Dermis blood vessel endothelial cell (primary cell): Measurements from ENCODE around the gene KBTBD7. TPM values are rescaled to one million over a fixed set of nuclear protein-coding genes. Genes with fewer than 3 reads are reported as not detected.
A peak's percentile ranks its signal among the peaks of the same experiment; 100 is the strongest.

Experiments used
- DNase-seq: peaks from one replicate; pipeline ENCODE4 v3.0.0; 2010
- total RNA-seq: library from RNA; depleted of rRNA; stranded (reverse); fragments of >200 nt; gene quantifications from 2 replicates; pipeline ENCODE4 v1.2.3, GENCODE V29; 2014

Gene KBTBD7, protein sequence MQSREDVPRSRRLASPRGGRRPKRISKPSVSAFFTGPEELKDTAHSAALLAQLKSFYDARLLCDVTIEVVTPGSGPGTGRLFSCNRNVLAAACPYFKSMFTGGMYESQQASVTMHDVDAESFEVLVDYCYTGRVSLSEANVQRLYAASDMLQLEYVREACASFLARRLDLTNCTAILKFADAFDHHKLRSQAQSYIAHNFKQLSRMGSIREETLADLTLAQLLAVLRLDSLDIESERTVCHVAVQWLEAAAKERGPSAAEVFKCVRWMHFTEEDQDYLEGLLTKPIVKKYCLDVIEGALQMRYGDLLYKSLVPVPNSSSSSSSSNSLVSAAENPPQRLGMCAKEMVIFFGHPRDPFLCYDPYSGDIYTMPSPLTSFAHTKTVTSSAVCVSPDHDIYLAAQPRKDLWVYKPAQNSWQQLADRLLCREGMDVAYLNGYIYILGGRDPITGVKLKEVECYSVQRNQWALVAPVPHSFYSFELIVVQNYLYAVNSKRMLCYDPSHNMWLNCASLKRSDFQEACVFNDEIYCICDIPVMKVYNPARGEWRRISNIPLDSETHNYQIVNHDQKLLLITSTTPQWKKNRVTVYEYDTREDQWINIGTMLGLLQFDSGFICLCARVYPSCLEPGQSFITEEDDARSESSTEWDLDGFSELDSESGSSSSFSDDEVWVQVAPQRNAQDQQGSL
- 7.3 and 9.0 TPM in 2 replicates for total RNA-seq

GRCh38 chr13:41193919-41194824 lies at the start of gene KBTBD7:
KBTBD7 (minus strand) TSS chr13:41194569; CDS start chr13:41194257, 312 bp downstream.
- DNase-seq, result peak; percentile 98

GRCh38 chr13:41241626-41242025 lies 47.3 kb upstream of the KBTBD7 start:
- no peak for DNase-seq

- DNase-seq, result no peak
Measured at GRCh38 chr13:41236369-41236768, 42.0 kb upstream of the KBTBD7 start.

GRCh38 chr13:41232578-41233480 lies 38.5 kb upstream of the KBTBD7 start:
- no peak for DNase-seq

GRCh38 chr13:41231786-41232185 lies 37.4 kb upstream of the KBTBD7 start:
- peak; percentile 41 for DNase-seq

DNA sequence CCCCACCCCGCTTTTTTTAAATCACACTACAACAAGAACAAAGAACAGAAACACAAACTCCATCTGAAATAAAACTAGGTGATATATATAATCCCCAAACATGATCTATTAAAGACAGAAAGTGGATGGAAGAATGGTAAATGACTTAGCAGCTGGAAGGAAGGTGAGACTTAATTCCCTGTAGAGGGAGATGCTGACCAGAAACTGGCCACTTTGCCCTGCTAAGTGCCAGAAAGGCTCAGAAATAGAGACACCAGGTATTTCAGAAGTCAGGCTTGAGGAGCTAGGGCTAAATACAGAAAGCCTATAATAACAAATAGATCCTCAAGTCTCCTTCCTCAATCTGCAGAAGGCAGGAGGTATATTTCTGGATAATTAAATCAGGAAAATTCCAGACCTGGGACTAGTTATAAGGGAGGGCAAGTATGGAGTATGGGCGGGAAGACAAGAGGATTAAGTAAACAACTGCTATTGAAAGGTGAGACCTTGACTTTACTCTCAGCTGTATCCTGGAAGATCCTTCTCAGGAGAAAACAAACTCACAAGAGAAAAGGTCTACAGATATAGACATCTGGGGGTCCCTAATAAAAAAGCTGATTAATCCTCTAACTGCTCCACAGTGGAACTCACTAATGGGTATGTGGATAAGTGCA lies 36.8 kb upstream of the KBTBD7 start:
- no peak for DNase-seq

DNA sequence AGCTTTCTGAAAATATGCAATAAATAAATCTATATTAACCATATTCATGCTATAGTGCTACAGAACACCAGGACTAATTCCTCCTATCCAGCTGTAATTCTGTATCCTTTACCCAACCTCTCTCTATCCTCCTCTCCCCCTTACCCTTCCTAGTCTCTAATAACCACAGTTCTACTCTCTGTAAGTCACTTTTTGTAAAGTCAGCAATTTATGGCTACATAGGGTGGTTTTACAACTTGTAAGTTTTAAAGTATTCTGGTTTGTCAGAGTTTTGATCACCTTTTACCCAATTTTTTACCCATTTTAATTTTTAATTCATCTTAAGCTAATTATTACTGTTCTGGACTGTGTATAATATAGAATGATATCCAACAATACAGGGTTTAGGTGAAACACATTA lies 35.0 kb upstream of the KBTBD7 start:
- DNase-seq, result no peak

GRCh38 chr13:41224113-41225110 lies 30.0 kb upstream of the KBTBD7 start:
- DNase-seq, result no peak

- peak; percentile 79 for DNase-seq
Measured at GRCh38 chr13:41222259-41222852, 28.0 kb upstream of the KBTBD7 start.

GRCh38 chr13:41220401-41220800 lies 26.0 kb upstream of the KBTBD7 start:
- no peak for DNase-seq

DNA sequence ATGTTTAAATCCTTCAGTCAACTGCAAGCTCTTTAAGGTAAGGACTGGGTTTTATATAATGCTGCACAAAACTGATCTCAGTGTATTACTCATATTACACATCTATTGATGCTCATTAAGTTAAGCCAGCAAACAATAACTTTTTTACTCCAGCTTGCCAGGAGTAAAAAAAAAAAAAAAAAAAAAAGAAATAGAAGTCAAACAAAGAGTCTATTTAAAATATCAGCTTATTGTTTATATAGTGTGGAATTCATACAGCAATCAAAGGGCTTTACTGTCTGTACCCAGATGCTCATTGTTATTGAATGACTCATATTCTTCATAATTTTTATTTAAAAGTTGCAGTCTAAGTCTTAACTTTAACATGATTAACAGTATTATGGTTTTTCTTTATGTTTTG lies 21.8 kb upstream of the KBTBD7 start:
- DNase-seq, result peak; percentile 62

GRCh38 chr13:41213919-41214318 lies 19.6 kb upstream of the KBTBD7 start:
- DNase-seq, result no peak

DNA sequence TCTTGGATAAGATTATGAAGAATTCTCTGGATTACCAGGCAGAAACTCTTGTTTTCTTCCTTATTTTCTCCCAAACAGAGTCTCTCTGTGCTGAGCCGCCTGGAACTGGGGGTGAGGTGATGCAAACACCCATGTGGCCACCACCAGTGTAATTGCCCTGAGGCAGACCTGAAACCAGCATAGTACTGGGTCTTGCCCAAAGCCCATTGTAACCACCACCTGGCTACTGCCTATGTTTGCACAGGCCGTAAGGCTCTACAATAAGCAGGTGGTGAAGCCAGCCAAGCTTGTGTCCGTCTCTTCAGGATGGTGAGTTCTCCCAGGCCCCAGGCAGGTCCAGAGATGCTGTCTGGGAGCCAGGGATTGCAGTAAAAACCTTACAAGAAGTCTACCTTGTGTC lies 18.9 kb upstream of the KBTBD7 start:
- DNase-seq, result no peak

- DNase-seq, result no peak
Measured at GRCh38 chr13:41212881-41213280, 18.5 kb upstream of the KBTBD7 start.

GRCh38 chr13:41211062-41211461 lies 16.7 kb upstream of the KBTBD7 start:
- no peak for DNase-seq

- no peak for DNase-seq
Measured at GRCh38 chr13:41206467-41206866, 12.1 kb upstream of the KBTBD7 start.

GRCh38 chr13:41203810-41204209 lies 9.4 kb upstream of the KBTBD7 start:
- DNase-seq, result no peak

DNA sequence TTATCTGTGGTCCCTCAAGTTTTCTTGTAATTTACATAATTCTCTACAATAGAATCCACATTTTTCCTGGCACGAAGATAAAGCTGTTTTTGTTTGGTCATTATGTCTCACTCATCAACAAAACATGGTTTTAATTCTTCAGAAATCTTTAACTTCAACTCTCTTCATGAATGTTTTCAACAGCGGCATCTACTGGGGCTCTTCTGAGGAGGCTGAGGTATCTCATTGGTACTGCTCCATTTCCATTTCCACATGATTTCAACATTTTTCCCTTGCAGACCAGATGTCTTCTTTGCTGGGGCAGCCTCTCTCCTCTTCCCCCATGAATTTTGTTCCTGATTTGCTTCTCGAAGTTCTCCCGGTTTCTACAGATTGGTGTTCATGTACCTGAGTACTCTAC lies 5.8 kb upstream of the KBTBD7 start:
- no peak for DNase-seq

- no peak for DNase-seq
Measured at GRCh38 chr13:41199526-41199925, 5.2 kb upstream of the KBTBD7 start.

GRCh38 chr13:41199079-41199478 lies 4.7 kb upstream of the KBTBD7 start:
- no peak for DNase-seq
